ENCODE measurements around the gene GOSR2.

Gene GOSR2

GRCh38 chr17:46908068-46908737 lies 14.8 kb upstream of the GOSR2 start:
- H3K9ac ChIP-seq (ENCODE audit: insufficient read length, low read depth) = no peak overlapping the region
- H3K4me1 ChIP-seq (ENCODE audit: insufficient read depth, insufficient read length) = peaks cover 11% of the 10 kb centered on the region
- H3K27me3 ChIP-seq (ENCODE audit: insufficient read depth, insufficient read length) = peaks cover 19% of the 10 kb centered on the region
- H3K9me3 ChIP-seq (ENCODE audit: insufficient read depth, low read length) = no peaks in the 10 kb centered on the region
- H3K4me3 ChIP-seq (ENCODE audit: insufficient read length, low read depth) = no peak overlapping the region
- no peaks in the 10 kb centered on the region for H3K36me3 ChIP-seq (ENCODE audit: insufficient read depth, insufficient read length, low read length)
- no peak for TF ChIP-seq ZNF274 (IDR thresholded peaks at IDR 0.05; ENCODE audit: low read depth, low read length)
- no peak for TF ChIP-seq YY1 (IDR thresholded peaks at IDR 0.05; ENCODE audit: insufficient read depth, insufficient read length)
- TF ChIP-seq SUZ12 (IDR thresholded peaks at IDR 0.05; ENCODE audit: extremely low read depth, insufficient read depth, insufficient read length) = no peak
- no peak for DNase-seq (ENCODE audit: low read depth, low spot score)

DNA sequence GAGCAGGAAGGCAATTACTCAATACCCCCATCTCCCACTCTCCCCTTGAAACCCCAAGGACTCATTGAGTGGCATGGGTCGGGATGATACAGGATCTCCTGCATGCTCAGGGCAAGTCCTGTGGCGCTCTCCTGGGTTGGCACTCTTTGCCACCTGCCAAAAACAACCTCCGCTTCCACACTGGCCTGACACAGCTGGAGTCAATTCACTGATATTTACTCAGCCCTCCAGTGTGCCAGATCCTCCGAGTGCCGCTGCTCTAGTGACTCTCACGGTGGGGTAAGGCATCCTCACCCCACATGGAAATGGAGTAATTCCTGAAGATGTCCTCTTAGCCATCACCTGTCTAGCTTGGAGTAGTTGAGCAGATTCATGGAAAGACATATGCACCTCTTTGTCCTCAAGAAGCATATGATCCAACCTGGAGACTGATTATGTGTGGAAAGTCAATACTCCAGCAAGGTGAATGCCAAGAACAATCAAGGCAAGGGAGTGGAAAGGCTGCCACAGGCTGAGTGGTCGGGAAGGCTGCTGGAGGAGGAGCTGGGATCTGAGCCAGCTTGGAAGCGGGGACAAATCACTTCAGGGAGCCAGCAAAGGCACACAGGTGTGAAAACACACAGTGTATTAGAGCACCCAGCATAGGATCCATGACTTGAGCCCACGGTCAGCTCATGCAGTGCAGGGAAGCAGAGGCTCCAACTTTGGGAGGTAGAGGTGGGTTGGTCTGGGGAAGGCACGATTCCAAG lies 12.6 kb upstream of the GOSR2 start:
- H3K9me3 ChIP-seq (ENCODE audit: insufficient read depth, low read length) = no peaks in the 10 kb centered on the region
- peaks cover 11% of the 10 kb centered on the region for H3K4me1 ChIP-seq (ENCODE audit: insufficient read depth, insufficient read length)
- peaks cover 24% of the 10 kb centered on the region for H3K27me3 ChIP-seq (ENCODE audit: insufficient read depth, insufficient read length)
- no peak for DNase-seq (ENCODE audit: low read depth, low spot score)
- no peak overlapping the region for H3K9ac ChIP-seq (ENCODE audit: insufficient read length, low read depth)
- no peak overlapping the region for H3K4me3 ChIP-seq (ENCODE audit: insufficient read length, low read depth)
- H3K36me3 ChIP-seq (ENCODE audit: insufficient read depth, insufficient read length, low read length) = no peaks in the 10 kb centered on the region
- TF ChIP-seq YY1 (IDR thresholded peaks at IDR 0.05; ENCODE audit: insufficient read depth, insufficient read length) (no peak), SUZ12 (IDR thresholded peaks at IDR 0.05; ENCODE audit: extremely low read depth, insufficient read depth, insufficient read length) (no peak), ZNF274 (IDR thresholded peaks at IDR 0.05; ENCODE audit: low read depth, low read length) (no peak)

DNA sequence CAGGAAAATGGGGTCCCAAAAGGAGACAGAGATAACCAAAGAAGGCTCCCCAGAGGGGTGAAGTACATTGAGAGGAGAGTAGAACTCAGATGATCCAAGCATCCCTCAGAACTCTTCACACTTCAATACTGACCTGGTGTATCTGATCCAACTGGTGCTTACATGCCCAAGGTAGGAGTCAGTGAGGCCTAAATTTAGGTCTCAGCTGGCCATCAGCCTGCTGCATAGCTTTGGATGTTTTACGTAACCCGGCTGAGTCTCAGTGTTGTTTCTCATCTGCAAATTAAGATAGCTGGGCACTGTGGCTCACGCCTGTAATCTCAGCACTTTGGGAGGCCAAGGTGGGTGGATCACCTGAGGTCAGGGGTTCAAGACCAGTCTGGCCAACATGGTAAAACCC lies 11.6 kb upstream of the GOSR2 start:
- H3K4me3 ChIP-seq (ENCODE audit: insufficient read length, low read depth) = no peak overlapping the region
- H3K4me1 ChIP-seq (ENCODE audit: insufficient read depth, insufficient read length) = peaks cover 4% of the 10 kb centered on the region
- peaks cover 24% of the 10 kb centered on the region for H3K27me3 ChIP-seq (ENCODE audit: insufficient read depth, insufficient read length)
- no peak for TF ChIP-seq YY1 (IDR thresholded peaks at IDR 0.05; ENCODE audit: insufficient read depth, insufficient read length)
- no peak for TF ChIP-seq SUZ12 (IDR thresholded peaks at IDR 0.05; ENCODE audit: extremely low read depth, insufficient read depth, insufficient read length)
- TF ChIP-seq ZNF274 (IDR thresholded peaks at IDR 0.05; ENCODE audit: low read depth, low read length) = no peak
- no peaks in the 10 kb centered on the region for H3K9me3 ChIP-seq (ENCODE audit: insufficient read depth, low read length)
- H3K9ac ChIP-seq (ENCODE audit: insufficient read length, low read depth) = no peak overlapping the region
- no peak for DNase-seq (ENCODE audit: low read depth, low spot score)
- no peaks in the 10 kb centered on the region for H3K36me3 ChIP-seq (ENCODE audit: insufficient read depth, insufficient read length, low read length)

DNA sequence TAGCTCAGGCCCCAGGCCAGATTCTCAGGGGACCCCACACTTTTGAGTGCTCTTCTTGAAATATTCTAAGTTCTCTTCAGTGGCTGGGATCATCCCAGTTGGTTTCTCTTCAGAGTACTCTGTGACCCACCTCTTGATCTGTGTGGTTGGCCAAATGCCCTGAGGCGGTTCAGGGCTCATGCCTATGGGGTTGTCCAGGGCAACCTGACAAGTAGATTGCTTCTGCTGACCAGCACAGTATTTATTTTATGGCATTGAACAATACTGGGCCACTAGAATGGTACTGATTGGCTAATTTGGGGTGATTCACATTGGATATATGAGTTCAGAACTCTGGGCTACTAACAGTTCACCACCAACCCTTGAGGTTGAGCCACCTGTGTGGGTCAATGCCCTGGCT lies 7.4 kb upstream of the GOSR2 start:
- TF ChIP-seq YY1 (IDR thresholded peaks at IDR 0.05; ENCODE audit: insufficient read depth, insufficient read length) = no peak
- no peak for TF ChIP-seq ZNF274 (IDR thresholded peaks at IDR 0.05; ENCODE audit: low read depth, low read length)
- TF ChIP-seq SUZ12 (IDR thresholded peaks at IDR 0.05; ENCODE audit: extremely low read depth, insufficient read depth, insufficient read length) = no peak
- Histone ChIP-seq H3K9me3 (ENCODE audit: insufficient read depth, low read length) (0 out of 2 replicates have a peak, but pooled peaks cover 6% of the 10 kb centered on the region), H3K27me3 (ENCODE audit: insufficient read depth, insufficient read length) (peaks cover 10% of the 10 kb centered on the region), H3K9ac (ENCODE audit: insufficient read length, low read depth) (no peak overlapping the region), H3K4me1 (ENCODE audit: insufficient read depth, insufficient read length) (peaks cover 4% of the 10 kb centered on the region), H3K4me3 (ENCODE audit: insufficient read length, low read depth) (no peak overlapping the region), H3K36me3 (ENCODE audit: insufficient read depth, insufficient read length, low read length) (no peaks in the 10 kb centered on the region)
- DNase-seq (ENCODE audit: low read depth, low spot score) = no peak

DNA sequence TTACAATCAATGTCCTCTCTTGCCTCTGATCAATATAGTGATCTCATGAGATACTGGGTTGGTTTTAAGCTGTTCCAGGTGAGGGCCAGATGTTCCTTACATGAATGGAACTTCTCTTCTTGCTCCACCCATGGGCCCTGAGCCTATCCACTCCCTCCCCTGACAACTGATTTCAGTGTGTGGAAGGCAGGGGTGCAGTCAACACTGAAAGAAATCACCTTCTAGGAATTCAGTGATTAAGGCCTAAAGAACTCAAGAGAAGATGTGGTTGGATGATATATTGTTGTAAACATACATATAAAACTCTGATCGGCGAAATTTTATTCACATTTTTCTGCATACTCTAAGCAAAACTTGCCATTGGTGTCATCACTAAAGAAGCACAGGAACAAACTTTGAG lies 6.7 kb upstream of the GOSR2 start:
- no peak for DNase-seq (ENCODE audit: low read depth, low spot score)
- H3K36me3 ChIP-seq (ENCODE audit: insufficient read depth, insufficient read length, low read length) = no peaks in the 10 kb centered on the region
- TF ChIP-seq ZNF274 (IDR thresholded peaks at IDR 0.05; ENCODE audit: low read depth, low read length) = no peak
- TF ChIP-seq YY1 (IDR thresholded peaks at IDR 0.05; ENCODE audit: insufficient read depth, insufficient read length) = no peak
- TF ChIP-seq SUZ12 (IDR thresholded peaks at IDR 0.05; ENCODE audit: extremely low read depth, insufficient read depth, insufficient read length) = no peak
- peaks cover 4% of the 10 kb centered on the region for H3K4me1 ChIP-seq (ENCODE audit: insufficient read depth, insufficient read length)
- no peak overlapping the region for H3K9ac ChIP-seq (ENCODE audit: insufficient read length, low read depth)
- no peak overlapping the region for H3K4me3 ChIP-seq (ENCODE audit: insufficient read length, low read depth)
- H3K9me3 ChIP-seq (ENCODE audit: insufficient read depth, low read length) = 0 out of 2 replicates have a peak, but pooled peaks cover 6% of the 10 kb centered on the region
- peaks cover 6% of the 10 kb centered on the region for H3K27me3 ChIP-seq (ENCODE audit: insufficient read depth, insufficient read length)

DNA sequence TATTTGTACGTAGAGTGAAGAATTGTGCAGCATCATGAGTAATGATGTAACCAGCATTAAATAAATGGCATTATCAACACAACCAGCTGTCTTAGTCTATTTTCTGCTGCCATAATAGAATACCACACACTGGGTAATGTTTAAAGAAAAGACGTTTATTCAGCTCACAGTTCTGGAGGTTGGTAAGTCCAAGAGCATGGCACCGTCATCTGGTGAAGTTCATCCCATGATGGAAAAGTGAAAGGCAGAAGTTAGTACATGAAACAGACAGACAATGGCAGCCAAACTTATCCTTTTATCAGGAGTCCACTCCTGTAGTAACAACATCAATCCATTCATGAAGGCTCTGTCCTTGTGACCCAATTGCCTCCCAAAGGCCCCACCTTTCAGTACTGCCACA lies 6.3 kb upstream of the GOSR2 start:
- Histone ChIP-seq H3K36me3 (ENCODE audit: insufficient read depth, insufficient read length, low read length) (no peaks in the 10 kb centered on the region), H3K9me3 (ENCODE audit: insufficient read depth, low read length) (0 out of 2 replicates have a peak, but pooled peaks cover 6% of the 10 kb centered on the region), H3K4me1 (ENCODE audit: insufficient read depth, insufficient read length) (peaks cover 4% of the 10 kb centered on the region), H3K4me3 (ENCODE audit: insufficient read length, low read depth) (no peak overlapping the region), H3K27me3 (ENCODE audit: insufficient read depth, insufficient read length) (peaks cover 6% of the 10 kb centered on the region), H3K9ac (ENCODE audit: insufficient read length, low read depth) (no peak overlapping the region)
- no peak for DNase-seq (ENCODE audit: low read depth, low spot score)
- TF ChIP-seq ZNF274 (IDR thresholded peaks at IDR 0.05; ENCODE audit: low read depth, low read length) = no peak
- TF ChIP-seq SUZ12 (IDR thresholded peaks at IDR 0.05; ENCODE audit: extremely low read depth, insufficient read depth, insufficient read length) = no peak
- TF ChIP-seq YY1 (IDR thresholded peaks at IDR 0.05; ENCODE audit: insufficient read depth, insufficient read length) = no peak

- peaks cover 4% of the 10 kb centered on the region for H3K4me1 ChIP-seq (ENCODE audit: insufficient read depth, insufficient read length)
- TF ChIP-seq SUZ12 (IDR thresholded peaks at IDR 0.05; ENCODE audit: extremely low read depth, insufficient read depth, insufficient read length) = no peak
- no peak for TF ChIP-seq YY1 (IDR thresholded peaks at IDR 0.05; ENCODE audit: insufficient read depth, insufficient read length)
- TF ChIP-seq ZNF274 (IDR thresholded peaks at IDR 0.05; ENCODE audit: low read depth, low read length) = no peak
- no peaks in the 10 kb centered on the region for H3K36me3 ChIP-seq (ENCODE audit: insufficient read depth, insufficient read length, low read length)
- no peak overlapping the region for H3K4me3 ChIP-seq (ENCODE audit: insufficient read length, low read depth)
- H3K9me3 ChIP-seq (ENCODE audit: insufficient read depth, low read length) = 0 out of 2 replicates have a peak, but pooled peaks cover 6% of the 10 kb centered on the region
- no peak for DNase-seq (ENCODE audit: low read depth, low spot score)
- H3K9ac ChIP-seq (ENCODE audit: insufficient read length, low read depth) = no peak overlapping the region
- H3K27me3 ChIP-seq (ENCODE audit: insufficient read depth, insufficient read length) = peaks cover 6% of the 10 kb centered on the region
These were observed 5.9 kb upstream of the GOSR2 start for GRCh38 chr17:46917041-46917440.
